Right atrium auricular region (tissue), 2 donors: ENCODE data around the gene ZNF444. TPM values are rescaled to one million over a fixed set of nuclear protein-coding genes. Genes with fewer than 3 reads are reported as not detected.
A peak's percentile ranks its signal among the peaks of the same experiment; 100 is the strongest.

Experiments used
- DNase-seq: peaks from one replicate; pipeline ENCODE4 v3.0.0-alpha.2; 2019; ENCODE audit warnings: low spot score
- H3K27ac ChIP-seq, 2 donors: fragments of 200-600 bp; sonication (generic); 1 replicate in 1 of 2; 2 replicates in 1 of 2; pipeline ENCODE4 v1.5.1; 2016 to 2019
- H3K27me3 ChIP-seq, 2 donors: fragments of 200-600 bp; sonication (generic); one replicate each; pipeline versions ENCODE4 v1.5.1 to v1.6.0; 2017 to 2019
- H3K36me3 ChIP-seq: fragments of 200-600 bp; sonication (generic); one replicate; pipeline ENCODE4 v1.5.1; 2016
- H3K4me1 ChIP-seq, 2 donors: fragments of 200-600 bp; sonication (generic); one replicate each; pipeline versions ENCODE4 v1.5.1 to v1.6.0; 2017 to 2019
- H3K4me3 ChIP-seq, 2 donors: fragments of 200-600 bp; sonication (generic); 1 replicate in 1 of 2; 2 replicates in 1 of 2; pipeline ENCODE4 v1.5.1; 2017 to 2019; ENCODE audit warnings: mild to moderate bottlenecking in 1 of 2, moderate library complexity in 1 of 2
- H3K9me3 ChIP-seq, 2 donors: fragments of 200-600 bp; sonication (generic); one replicate each; pipeline ENCODE4 v1.5.1; 2019
- total RNA-seq, 2 donors: library from RNA; depleted of rRNA; stranded (reverse); fragments of >200 nt; gene quantifications; one replicate each; pipeline ENCODE4 v1.1.0, GENCODE V29; 2016
- TF ChIP-seq, protein P1 (sequence below), 2 donors: fragments of 200-600 bp; sonication (generic); IDR thresholded peaks; one replicate each; pipeline ENCODE4 v1.5.1; 2019; ENCODE audit warnings: antibody characterized with exemption in 2 of 2

ZNF444 gene
- total RNA-seq, 2 donors from 2014 or later = 26.1 to 30.9 TPM

- Histone ChIP-seq H3K9me3 (no peaks in the 10 kb centered on the region), H3K27ac (peak overlapping the region; percentile 96 to 97), H3K4me3 (peak overlapping the region in 1 of 2 donors; percentile 93), H3K4me1 (peaks cover 0 to 65% of the 10 kb centered on the region in 2 donors), H3K27me3 (no peaks in the 10 kb centered on the region), H3K36me3 (no peaks in the 10 kb centered on the region)
- TF ChIP-seq, protein P1, sequence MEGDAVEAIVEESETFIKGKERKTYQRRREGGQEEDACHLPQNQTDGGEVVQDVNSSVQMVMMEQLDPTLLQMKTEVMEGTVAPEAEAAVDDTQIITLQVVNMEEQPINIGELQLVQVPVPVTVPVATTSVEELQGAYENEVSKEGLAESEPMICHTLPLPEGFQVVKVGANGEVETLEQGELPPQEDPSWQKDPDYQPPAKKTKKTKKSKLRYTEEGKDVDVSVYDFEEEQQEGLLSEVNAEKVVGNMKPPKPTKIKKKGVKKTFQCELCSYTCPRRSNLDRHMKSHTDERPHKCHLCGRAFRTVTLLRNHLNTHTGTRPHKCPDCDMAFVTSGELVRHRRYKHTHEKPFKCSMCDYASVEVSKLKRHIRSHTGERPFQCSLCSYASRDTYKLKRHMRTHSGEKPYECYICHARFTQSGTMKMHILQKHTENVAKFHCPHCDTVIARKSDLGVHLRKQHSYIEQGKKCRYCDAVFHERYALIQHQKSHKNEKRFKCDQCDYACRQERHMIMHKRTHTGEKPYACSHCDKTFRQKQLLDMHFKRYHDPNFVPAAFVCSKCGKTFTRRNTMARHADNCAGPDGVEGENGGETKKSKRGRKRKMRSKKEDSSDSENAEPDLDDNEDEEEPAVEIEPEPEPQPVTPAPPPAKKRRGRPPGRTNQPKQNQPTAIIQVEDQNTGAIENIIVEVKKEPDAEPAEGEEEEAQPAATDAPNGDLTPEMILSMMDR (IDR thresholded peaks at IDR 0.05) = no peak
- DNase-seq = no peak
Observed at GRCh38 chr19:56118666-56119581, 22.2 kb upstream of the ZNF444 start.

DNA sequence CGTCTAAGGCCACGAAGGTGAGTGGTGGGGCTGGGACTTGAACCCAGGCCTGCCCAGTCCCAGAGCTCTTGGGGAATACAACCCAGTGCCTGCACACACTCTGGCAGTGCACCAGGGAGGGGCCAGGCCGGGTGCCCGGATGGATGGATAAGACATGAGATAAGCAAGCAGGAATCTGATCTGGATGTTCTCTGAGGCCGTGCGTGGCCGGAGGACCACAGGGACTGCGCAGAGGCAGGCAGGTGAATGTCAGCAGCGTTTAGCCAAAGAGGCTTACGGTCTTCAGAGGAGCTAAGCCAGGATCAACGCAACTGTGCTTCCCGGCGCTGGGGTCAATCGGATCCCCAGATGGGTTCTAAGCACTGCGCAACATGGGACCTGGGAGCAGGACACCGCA, 21.5 kb upstream of the ZNF444 start:
- TF ChIP-seq, protein P1 (IDR thresholded peaks at IDR 0.05) = no peak
- DNase-seq = no peak
- H3K36me3 ChIP-seq = no peaks in the 10 kb centered on the region
- no peaks in the 10 kb centered on the region for H3K27me3 ChIP-seq
- no peaks in the 10 kb centered on the region for H3K9me3 ChIP-seq
- peak overlapping the region; percentile 96 to 97 for H3K27ac ChIP-seq
- H3K4me1 ChIP-seq = peaks cover 0 to 59% of the 10 kb centered on the region in 2 donors
- H3K4me3 ChIP-seq = peak overlapping the region; percentile 89 to 93

GRCh38 chr19:56120002-56120370, 21.1 kb upstream of the ZNF444 start:
- H3K27ac ChIP-seq = peak overlapping the region; percentile 96 to 97
- peaks cover 0 to 55% of the 10 kb centered on the region in 2 donors for H3K4me1 ChIP-seq
- no peak for DNase-seq
- peak overlapping the region; percentile 89 to 93 for H3K4me3 ChIP-seq
- H3K9me3 ChIP-seq = no peaks in the 10 kb centered on the region
- TF ChIP-seq, protein P1 (IDR thresholded peaks at IDR 0.05) = no peak
- no peaks in the 10 kb centered on the region for H3K36me3 ChIP-seq
- H3K27me3 ChIP-seq = no peaks in the 10 kb centered on the region

- Histone ChIP-seq H3K27me3 (no peaks in the 10 kb centered on the region), H3K4me3 (peak overlapping the region; percentile 89 to 93), H3K27ac (peak overlapping the region; percentile 96 to 97), H3K4me1 (peaks cover 0 to 51% of the 10 kb centered on the region in 2 donors), H3K36me3 (no peaks in the 10 kb centered on the region), H3K9me3 (no peaks in the 10 kb centered on the region)
- DNase-seq = peak; percentile 84
- TF ChIP-seq, protein P1 (IDR thresholded peaks at IDR 0.05) = no peak
Observed at GRCh38 chr19:56120371-56121179, 20.5 kb upstream of the ZNF444 start.

DNA sequence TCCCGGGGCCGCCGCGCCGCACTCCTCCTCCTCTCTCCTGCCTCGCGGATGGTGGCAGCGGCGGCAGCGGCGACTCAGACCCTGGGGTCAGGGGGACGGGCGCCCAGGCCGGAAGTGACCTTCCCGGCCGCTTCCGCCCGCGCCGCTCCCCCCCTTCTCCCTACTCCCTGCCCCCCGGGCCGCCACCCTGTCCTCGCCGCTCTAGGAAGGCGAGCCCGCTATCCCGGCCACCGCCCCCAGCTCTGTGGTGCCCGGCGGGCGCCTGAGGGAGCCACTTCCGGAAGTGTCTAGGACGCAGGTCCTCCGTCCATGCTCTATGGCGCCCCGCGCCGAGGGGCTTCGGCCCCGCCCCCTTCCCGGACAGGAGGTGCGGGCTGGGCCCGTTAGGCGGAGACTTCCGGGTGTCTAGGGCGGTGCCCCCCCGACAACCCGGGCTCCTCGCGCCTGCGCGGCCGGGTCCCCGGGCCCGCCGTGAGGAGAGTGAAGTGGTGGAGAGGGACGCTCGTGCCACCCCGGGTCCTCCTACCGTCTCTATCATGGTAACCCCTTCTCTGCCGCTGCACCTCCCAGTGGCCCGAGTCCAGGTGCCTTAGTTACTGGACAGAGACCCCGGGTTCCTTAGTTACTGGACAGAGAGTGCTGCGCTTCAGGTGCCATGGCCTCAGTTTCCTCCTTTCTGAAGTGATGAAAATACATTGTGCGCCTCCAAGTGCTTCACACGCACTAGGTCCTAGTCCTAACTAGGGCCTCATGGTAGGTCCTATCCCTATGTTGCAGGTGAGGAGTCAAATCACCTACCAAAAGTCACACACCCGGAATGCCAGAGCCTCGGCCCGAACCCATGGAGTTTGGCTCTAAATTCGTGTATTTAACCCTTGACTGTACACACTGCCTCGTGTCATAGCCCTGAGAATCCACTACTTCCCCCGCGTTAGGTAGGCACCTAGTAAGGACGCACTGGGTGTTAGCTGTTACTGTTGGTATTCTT, 19.6 kb upstream of the ZNF444 start, which contains the start of gene ZNF787:
ZNF787 (minus strand) TSS at position 116 of the 988 bp plus-strand sequence. CDS start 18,078 bp downstream, outside the sequence.
- H3K27me3 ChIP-seq = no peaks in the 10 kb centered on the region
- peak within 1 kb of the TSS; percentile 89 to 93 for H3K4me3 ChIP-seq
- DNase-seq = peak; percentile 98
- TF ChIP-seq, protein P1 (IDR thresholded peaks at IDR 0.05) = no peak
- no peaks in the 10 kb centered on the region for H3K36me3 ChIP-seq
- peaks cover 0 to 45% of the 10 kb centered on the region in 2 donors for H3K4me1 ChIP-seq
- peak within 1 kb of the TSS; percentile 96 to 97 for H3K27ac ChIP-seq
- no peaks in the 10 kb centered on the region for H3K9me3 ChIP-seq
